ENCODE results near the gene LSM14B.
A peak's percentile ranks its signal among the peaks of the same experiment; 100 is the strongest.

Gene LSM14B

GRCh38 chr20:62182469-62183425 is 60.5 kb downstream of the LSM14B start, which contains the start of gene MTG2:
TSS of gene MTG2 (plus strand) at chr20:62183028. CDS start at chr20:62193421, 10,393 bp downstream.
- no peak for TF ChIP-seq EZH2 (IDR thresholded peaks at IDR 0.05; ENCODE audit: borderline replicate concordance, low read length)
- TF ChIP-seq, protein P1, sequence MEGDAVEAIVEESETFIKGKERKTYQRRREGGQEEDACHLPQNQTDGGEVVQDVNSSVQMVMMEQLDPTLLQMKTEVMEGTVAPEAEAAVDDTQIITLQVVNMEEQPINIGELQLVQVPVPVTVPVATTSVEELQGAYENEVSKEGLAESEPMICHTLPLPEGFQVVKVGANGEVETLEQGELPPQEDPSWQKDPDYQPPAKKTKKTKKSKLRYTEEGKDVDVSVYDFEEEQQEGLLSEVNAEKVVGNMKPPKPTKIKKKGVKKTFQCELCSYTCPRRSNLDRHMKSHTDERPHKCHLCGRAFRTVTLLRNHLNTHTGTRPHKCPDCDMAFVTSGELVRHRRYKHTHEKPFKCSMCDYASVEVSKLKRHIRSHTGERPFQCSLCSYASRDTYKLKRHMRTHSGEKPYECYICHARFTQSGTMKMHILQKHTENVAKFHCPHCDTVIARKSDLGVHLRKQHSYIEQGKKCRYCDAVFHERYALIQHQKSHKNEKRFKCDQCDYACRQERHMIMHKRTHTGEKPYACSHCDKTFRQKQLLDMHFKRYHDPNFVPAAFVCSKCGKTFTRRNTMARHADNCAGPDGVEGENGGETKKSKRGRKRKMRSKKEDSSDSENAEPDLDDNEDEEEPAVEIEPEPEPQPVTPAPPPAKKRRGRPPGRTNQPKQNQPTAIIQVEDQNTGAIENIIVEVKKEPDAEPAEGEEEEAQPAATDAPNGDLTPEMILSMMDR (IDR thresholded peaks at IDR 0.05; ENCODE audit: low read length) = no peak
- Histone ChIP-seq H3K27ac (ENCODE audit: low read depth, low read length, poor library complexity, severe bottlenecking) (peak within 1 kb of the TSS; percentile 75), H4K20me1 (ENCODE audit: insufficient read depth, low read length) (no peaks in the 10 kb centered on the region), H3K4me2 (ENCODE audit: low read length) (peak within 1 kb of the TSS; percentile 99), H3K79me2 (ENCODE audit: insufficient read depth, low read length) (peaks cover 28% of the 10 kb centered on the region), H3K36me3 (ENCODE audit: insufficient read depth, low read length) (no peaks in the 10 kb centered on the region), H3K9me2 (ENCODE audit: low read depth, low read length) (no peaks in the 10 kb centered on the region), H2AFZ (ENCODE audit: low read length) (no peak within 1 kb of the TSS), H3K4me3 (ENCODE audit: low read depth, low read length, poor library complexity, severe bottlenecking) (peak within 1 kb of the TSS; percentile 97), H3K9ac (ENCODE audit: low read length) (peak within 1 kb of the TSS; percentile 98), H3K4me1 (ENCODE audit: insufficient read depth, low read length, severe bottlenecking) (peaks cover 45% of the 10 kb centered on the region), H3K27me3 (ENCODE audit: insufficient read depth, low read length) (no peaks in the 10 kb centered on the region), H3F3A (ENCODE audit: insufficient read depth, low read length) (no peaks in the 10 kb centered on the region), H3K9me3 (ENCODE audit: low read length) (no peaks in the 10 kb centered on the region)

DNA sequence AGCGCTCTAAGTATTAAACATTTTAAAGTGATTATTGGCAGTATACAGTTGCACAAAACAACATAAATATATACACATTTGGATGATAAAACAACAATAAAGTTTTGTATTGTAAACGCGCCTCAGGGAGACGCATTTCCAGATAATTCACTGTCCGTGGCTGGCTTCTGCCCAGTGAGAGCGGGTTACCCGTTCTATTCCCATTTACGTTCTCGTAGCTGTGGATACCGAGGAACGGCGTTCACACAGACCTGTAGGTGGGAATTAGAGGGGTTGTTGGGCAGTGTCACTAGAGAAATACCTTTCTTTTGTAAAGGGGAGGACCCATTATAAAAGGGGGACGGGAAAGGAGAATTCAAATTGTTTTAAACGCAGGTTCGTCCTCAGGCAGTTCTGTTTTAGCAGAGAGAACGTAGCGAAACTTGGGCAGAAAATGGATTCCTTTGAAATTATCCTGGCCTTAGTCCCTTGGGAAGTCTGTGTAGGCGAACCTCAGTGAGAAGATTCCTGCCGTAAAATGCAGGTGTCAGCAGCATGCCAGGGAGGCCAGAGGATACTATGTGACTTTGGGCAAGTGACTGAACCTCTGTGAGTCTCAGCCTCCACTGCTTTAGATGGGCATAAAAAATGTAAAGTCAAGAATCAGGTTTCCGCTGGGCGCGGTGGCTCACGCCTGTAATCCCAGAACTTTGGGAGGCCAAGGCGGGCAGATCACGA is 61.3 kb downstream of the LSM14B start:
- Histone ChIP-seq H3K79me2 (ENCODE audit: insufficient read depth, low read length) (peaks cover 37% of the 10 kb centered on the region), H3K9me2 (ENCODE audit: low read depth, low read length) (no peaks in the 10 kb centered on the region), H3K27ac (ENCODE audit: low read depth, low read length, poor library complexity, severe bottlenecking) (peak overlapping the region; percentile 41), H3K4me1 (ENCODE audit: insufficient read depth, low read length, severe bottlenecking) (peaks cover 48% of the 10 kb centered on the region), H3K4me3 (ENCODE audit: low read depth, low read length, poor library complexity, severe bottlenecking) (peak overlapping the region; percentile 97), H3K36me3 (ENCODE audit: insufficient read depth, low read length) (no peaks in the 10 kb centered on the region), H3K4me2 (ENCODE audit: low read length) (peak overlapping the region; percentile 99), H3K9me3 (ENCODE audit: low read length) (no peaks in the 10 kb centered on the region), H3K27me3 (ENCODE audit: insufficient read depth, low read length) (no peaks in the 10 kb centered on the region), H3K9ac (ENCODE audit: low read length) (peak overlapping the region; percentile 98), H2AFZ (ENCODE audit: low read length) (no peak overlapping the region), H3F3A (ENCODE audit: insufficient read depth, low read length) (no peaks in the 10 kb centered on the region), H4K20me1 (ENCODE audit: insufficient read depth, low read length) (no peaks in the 10 kb centered on the region)
- TF ChIP-seq EZH2 (IDR thresholded peaks at IDR 0.05; ENCODE audit: borderline replicate concordance, low read length) = no peak
- TF ChIP-seq, protein P1 (IDR thresholded peaks at IDR 0.05; ENCODE audit: low read length) = no peak

Measured in OCI-LY1 (cell line).